Measurements from ENCODE around the gene UGT1A10.

The UGT1A10 gene

DNA sequence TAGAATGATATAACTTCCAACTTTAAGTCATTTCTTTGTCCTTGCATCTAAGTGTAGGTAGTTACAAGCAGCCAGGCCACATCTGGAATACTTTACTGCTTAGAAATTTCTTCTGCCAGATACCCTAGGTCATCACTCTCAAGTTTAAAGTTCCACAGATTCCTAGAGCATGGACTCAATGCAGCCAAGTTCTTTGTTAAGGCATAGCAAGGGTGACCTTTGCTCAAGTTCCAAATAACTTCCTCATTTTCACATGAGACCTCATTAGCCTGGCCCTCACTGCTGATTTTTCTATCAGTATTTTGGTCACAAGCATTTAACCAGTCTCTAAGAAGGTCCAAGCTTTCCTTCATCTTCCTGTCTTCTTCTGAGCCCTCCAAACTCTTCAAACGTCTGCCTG, 27.7 kb downstream of the UGT1A10 start:
- no peak overlapping the region for H3K27ac ChIP-seq (replicated peaks)
- no peak for DNase-seq (ENCODE audit: low read depth in 1 of 2, low spot score in 1 of 2)
- TF ChIP-seq, protein P1, sequence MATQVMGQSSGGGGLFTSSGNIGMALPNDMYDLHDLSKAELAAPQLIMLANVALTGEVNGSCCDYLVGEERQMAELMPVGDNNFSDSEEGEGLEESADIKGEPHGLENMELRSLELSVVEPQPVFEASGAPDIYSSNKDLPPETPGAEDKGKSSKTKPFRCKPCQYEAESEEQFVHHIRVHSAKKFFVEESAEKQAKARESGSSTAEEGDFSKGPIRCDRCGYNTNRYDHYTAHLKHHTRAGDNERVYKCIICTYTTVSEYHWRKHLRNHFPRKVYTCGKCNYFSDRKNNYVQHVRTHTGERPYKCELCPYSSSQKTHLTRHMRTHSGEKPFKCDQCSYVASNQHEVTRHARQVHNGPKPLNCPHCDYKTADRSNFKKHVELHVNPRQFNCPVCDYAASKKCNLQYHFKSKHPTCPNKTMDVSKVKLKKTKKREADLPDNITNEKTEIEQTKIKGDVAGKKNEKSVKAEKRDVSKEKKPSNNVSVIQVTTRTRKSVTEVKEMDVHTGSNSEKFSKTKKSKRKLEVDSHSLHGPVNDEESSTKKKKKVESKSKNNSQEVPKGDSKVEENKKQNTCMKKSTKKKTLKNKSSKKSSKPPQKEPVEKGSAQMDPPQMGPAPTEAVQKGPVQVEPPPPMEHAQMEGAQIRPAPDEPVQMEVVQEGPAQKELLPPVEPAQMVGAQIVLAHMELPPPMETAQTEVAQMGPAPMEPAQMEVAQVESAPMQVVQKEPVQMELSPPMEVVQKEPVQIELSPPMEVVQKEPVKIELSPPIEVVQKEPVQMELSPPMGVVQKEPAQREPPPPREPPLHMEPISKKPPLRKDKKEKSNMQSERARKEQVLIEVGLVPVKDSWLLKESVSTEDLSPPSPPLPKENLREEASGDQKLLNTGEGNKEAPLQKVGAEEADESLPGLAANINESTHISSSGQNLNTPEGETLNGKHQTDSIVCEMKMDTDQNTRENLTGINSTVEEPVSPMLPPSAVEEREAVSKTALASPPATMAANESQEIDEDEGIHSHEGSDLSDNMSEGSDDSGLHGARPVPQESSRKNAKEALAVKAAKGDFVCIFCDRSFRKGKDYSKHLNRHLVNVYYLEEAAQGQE (IDR thresholded peaks at IDR 0.05; ENCODE audit: insufficient replicate concordance, low read depth) = no peak
- TF ChIP-seq, protein P2, sequence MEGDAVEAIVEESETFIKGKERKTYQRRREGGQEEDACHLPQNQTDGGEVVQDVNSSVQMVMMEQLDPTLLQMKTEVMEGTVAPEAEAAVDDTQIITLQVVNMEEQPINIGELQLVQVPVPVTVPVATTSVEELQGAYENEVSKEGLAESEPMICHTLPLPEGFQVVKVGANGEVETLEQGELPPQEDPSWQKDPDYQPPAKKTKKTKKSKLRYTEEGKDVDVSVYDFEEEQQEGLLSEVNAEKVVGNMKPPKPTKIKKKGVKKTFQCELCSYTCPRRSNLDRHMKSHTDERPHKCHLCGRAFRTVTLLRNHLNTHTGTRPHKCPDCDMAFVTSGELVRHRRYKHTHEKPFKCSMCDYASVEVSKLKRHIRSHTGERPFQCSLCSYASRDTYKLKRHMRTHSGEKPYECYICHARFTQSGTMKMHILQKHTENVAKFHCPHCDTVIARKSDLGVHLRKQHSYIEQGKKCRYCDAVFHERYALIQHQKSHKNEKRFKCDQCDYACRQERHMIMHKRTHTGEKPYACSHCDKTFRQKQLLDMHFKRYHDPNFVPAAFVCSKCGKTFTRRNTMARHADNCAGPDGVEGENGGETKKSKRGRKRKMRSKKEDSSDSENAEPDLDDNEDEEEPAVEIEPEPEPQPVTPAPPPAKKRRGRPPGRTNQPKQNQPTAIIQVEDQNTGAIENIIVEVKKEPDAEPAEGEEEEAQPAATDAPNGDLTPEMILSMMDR (IDR thresholded peaks at IDR 0.05; ENCODE audit: insufficient read depth, low read length) = no peak
- TF ChIP-seq GABPA (IDR thresholded peaks at IDR 0.05; ENCODE audit: low read depth) (no peak), SPI1 (IDR thresholded peaks at IDR 0.05; ENCODE audit: borderline replicate concordance, low read depth) (no peak), POLR2AphosphoS5 (IDR thresholded peaks at IDR 0.05; ENCODE audit: low read depth) (no peak)
- H3K27me3 ChIP-seq (ENCODE audit: insufficient read depth, poor library complexity, severe bottlenecking) = no peaks in the 10 kb centered on the region
- no peak overlapping the region for H3K4me3 ChIP-seq (replicated peaks; ENCODE audit: insufficient read depth, low read length)

- DNase-seq (ENCODE audit: low read depth in 1 of 2, low spot score in 1 of 2) = no peak
- TF ChIP-seq GABPA (IDR thresholded peaks at IDR 0.05; ENCODE audit: low read depth) (no peak), POLR2AphosphoS5 (IDR thresholded peaks at IDR 0.05; ENCODE audit: low read depth) (no peak), SPI1 (IDR thresholded peaks at IDR 0.05; ENCODE audit: borderline replicate concordance, low read depth) (no peak)
- TF ChIP-seq, protein P2 (IDR thresholded peaks at IDR 0.05; ENCODE audit: insufficient read depth, low read length) = no peak
- TF ChIP-seq, protein P1 (IDR thresholded peaks at IDR 0.05; ENCODE audit: insufficient replicate concordance, low read depth) = no peak
- Histone ChIP-seq H3K27me3 (ENCODE audit: insufficient read depth, poor library complexity, severe bottlenecking) (no peaks in the 10 kb centered on the region), H3K4me3 (replicated peaks; ENCODE audit: insufficient read depth, low read length) (no peak overlapping the region), H3K27ac (replicated peaks) (no peak overlapping the region)
Measured at GRCh38 chr2:233668605-233669260, 32.5 kb downstream of the UGT1A10 start.

DNA sequence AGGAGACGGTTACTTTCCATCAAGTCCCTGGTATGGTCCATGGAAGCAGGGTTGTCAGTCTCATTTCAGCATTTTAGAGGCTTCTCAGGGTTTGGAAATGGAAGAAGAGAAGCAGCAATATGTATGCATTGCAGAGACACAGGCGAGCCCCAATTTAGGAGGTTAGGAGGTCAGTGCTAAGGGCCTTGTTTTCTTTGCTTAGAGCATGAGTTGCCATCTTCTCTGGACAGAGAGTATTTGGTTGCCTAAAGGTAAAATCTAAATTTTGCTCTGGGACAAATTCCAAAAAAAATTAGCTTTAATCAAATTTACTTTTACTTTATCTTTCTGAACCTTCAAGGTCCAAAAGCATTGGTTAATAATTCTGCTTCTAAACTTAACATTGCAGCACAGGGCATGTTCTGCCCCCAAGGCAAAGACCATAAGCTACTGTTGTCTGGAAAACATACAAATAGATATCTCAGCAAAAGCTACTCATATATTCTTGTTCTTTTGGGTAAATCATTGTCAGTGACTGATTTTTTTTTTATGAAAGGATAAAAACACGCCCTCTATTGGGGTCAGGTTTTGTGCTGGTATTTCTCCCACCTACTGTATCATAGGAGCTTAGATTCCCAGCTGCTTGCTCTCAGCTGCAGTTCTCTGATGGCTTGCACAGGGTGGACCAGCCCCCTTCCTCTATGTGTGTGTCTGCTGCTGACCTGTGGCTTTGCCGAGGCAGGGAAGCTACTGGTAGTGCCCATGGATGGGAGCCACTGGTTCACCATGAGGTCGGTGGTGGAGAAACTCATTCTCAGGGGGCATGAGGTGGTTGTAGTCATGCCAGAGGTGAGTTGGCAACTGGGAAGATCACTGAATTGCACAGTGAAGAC, 35.3 kb downstream of the UGT1A10 start, which contains the start of gene UGT1A9:
TSS of gene UGT1A9 (plus strand) at position 609 of the 872 bp plus-strand sequence. CDS start at position 646, 37 bp downstream.
- Histone ChIP-seq H3K27me3 (ENCODE audit: insufficient read depth, poor library complexity, severe bottlenecking) (no peaks in the 10 kb centered on the region), H3K4me3 (replicated peaks; ENCODE audit: insufficient read depth, low read length) (no peak within 1 kb of the TSS), H3K27ac (replicated peaks) (no peak within 1 kb of the TSS)
- TF ChIP-seq SPI1 (IDR thresholded peaks at IDR 0.05; ENCODE audit: borderline replicate concordance, low read depth) (no peak), POLR2AphosphoS5 (IDR thresholded peaks at IDR 0.05; ENCODE audit: low read depth) (no peak), GABPA (IDR thresholded peaks at IDR 0.05; ENCODE audit: low read depth) (no peak)
- TF ChIP-seq, protein P1 (IDR thresholded peaks at IDR 0.05; ENCODE audit: insufficient replicate concordance, low read depth) = no peak
- TF ChIP-seq, protein P2 (IDR thresholded peaks at IDR 0.05; ENCODE audit: insufficient read depth, low read length) = no peak
- no peak for DNase-seq (ENCODE audit: low read depth in 1 of 2, low spot score in 1 of 2)

All from HL-60 (cell line).